HG02973 (cell line): Measurements from ENCODE around the gene SLC50A1.

Source experiments
- ATAC-seq: cut with Tn5 transposase; IDR thresholded peaks from one replicate; pipeline ENCODE4 v1.9.1; 2021; ENCODE audit warnings: moderate library complexity; ENCODE audit not compliant: unreplicated experiment

The SLC50A1 gene

DNA sequence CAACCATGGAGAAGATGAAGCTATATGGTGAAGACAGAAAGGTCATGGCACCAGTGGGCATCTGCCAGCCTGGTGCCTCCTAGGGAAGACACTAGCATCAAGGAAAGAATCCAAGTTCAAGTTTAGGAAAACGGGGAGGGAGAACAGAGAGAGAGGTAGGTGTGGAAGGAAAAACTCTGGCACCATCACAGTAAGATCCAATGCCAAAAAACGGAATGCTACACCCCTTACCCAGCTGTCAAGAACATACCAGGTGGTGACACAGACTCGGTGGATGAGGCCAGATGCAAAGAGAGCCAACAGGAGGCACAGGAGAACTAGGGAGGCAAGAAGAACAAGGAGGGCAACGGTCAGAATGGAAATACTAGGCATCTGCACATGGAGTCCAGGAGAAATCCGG lies 33.9 kb downstream of the SLC50A1 start:
- ATAC-seq, result no peak

DNA sequence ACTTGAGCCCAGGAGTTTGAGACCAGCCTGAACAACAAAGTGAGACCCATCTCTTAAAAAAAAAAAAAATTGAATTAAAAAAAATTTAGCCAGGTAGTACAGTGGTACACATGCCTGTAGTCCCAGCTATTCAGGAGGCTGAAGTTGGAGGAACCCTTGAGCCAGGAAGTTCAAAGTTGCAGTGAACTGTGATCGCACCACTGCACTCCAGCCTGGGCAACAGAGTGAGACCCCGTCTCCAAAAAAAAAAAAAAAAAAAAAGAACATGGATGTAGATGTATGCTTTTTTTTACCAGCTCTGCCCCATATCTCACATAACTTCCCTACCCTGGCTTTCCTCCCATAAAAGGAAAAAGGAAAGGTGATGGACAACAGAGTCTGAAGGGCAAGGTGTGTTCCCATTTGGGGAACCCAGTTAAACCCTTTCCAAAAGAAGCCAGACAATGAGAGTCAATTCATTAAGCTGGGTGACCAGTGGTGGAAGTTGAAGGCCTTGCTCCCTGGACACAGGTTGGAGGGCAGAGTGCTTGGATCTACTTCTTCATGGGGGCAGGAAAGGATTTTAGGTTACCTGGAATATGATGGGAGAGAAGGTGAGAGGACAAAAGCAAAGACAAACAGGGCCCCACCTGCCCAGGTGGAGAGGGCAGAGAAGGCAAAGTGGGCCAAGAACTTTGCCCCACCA lies 34.6 kb downstream of the SLC50A1 start:
- ATAC-seq, result no peak

DNA sequence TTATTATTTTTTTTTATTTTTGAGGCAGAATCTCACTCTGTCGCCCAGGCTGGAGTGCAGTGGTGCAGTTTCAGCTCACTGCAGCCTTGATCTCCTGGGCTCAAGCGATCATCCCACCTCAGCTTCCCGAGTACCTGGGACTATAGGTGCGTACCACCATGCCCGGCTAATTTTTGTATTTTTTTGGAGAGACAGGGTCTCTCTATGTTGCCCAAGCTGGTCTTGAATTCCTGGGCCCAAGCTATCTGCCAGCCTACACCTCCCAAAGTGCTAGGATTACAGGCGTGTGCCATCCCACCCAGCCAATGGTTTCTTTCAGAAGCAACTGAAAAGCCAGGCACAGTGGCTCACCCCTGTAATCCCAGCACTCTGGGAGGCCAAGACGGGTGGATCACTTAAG lies 35.2 kb downstream of the SLC50A1 start:
- no peak for ATAC-seq

DNA sequence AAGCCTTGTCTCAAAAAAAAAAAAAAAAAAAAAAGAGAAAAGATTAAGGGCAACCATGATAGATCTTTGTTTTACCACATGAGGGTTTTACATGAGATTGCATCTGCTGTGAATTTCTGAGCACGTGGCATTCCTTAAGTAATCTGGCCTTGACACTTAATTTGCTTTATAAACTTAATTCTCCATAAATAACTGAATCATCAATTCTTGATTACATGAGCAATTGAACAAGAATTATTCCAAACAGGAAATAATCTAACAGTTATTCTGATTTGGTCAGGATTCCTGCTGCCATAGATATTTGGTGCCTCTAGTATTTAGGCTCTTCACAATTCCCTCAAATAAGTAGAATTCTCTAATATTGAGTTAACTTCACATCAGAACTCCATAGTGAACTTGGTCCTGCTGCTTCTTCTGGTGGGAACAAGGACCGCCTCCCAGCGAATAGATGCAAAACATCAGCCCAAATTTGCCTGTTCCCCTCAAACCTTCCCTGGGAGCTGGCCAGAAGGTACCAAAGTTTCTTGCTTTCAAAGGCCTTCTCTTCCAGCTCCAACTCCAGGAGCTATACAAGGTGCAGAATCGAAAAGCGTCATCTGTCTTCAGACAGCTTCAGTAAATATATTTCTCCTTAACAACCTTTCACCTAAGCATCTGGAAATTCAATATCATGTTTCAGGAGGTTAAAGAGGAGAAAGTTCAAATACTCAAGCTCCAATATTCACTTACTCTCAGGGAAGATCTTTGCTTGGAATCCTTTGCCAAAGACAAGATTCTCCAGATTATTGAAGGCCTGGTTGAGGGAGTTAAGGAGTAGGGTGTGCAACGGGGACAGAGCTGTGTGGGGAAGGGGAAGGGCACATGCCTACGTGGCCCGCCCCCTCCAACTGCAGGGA lies 36.4 kb downstream of the SLC50A1 start:
- peak; percentile 9 for ATAC-seq

DNA sequence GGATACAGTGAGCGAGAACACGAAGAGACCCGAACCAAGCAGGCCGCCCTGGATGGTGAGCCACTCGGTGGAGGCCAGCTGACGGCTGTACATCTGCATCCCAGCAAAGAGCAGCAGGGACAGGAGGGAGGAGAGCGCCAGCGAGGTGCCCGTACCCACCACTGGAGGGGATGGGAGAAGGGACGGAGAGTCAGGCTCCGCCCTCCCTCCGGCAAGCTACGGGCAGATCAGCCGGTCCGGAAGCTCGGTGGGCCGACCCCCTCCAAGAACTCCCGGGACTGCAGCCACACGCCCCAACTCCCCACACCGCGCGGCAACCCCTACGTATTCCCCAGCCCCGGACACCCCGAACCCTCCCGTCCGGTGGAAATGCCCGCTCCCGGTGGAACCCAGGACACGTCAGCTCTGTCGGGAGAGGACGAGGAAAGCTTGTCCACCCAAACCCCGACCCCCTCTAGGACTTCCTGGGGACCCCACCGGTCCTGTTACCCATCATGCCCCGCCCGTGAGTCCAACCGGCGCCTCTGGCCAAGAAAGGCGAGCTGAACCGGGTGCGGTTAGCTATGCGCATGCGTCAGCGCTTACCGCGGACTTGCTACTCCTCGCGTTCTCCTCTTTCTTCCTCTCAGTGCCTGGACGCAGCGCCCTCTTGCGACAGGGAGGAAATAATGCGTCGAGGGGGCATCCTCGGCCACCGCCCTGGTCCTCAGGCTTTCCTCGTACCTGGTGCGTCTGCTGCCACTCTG lies 37.3 kb downstream of the SLC50A1 start, which contains the start of gene KRTCAP2:
KRTCAP2 (minus strand) TSS at position 573 of the 746 bp plus-strand sequence; CDS start at position 493, 80 bp downstream.
- ATAC-seq, result peak; percentile 63

DNA sequence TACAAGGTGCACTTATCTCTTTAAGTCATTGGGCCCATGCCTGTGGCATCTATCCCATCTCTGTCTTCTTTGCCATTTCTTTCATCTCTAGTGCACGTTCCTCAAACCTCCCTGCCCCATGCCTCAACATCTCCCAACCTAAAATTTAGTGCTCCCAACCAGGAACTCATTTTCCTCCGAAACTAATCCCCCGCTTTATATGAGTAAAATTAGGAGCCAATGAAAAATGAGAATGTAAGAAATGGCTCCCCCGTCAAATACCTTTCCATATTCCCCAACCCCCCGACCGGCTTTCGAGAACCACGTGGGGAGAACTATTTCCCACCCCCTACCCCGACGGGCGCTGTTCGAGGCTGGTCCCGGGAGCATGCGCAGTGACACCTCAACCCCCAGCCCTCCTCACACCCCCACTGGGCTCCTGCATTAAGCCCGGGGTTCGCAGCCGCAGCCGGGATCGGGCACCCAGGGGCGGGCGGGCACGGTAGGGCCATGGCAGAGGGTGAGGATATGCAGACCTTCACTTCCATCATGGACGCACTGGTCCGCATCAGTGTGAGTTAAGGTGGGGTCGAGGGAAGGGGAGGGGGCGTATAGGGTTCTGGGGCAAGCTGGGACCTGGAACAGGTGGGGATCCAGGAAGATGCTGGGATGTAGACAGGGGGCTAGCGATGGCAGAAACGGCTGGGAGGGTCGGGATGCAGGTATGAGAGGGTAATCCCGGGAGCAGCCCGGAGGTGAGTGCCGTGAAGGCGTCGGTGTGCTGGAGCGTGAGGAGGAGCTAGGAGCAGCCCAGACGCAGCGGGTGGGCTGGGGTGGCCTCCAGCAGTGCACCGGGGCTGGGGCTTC lies 38.0 kb downstream of the SLC50A1 start, which contains the start of gene TRIM46:
TRIM46 (plus strand) TSS at position 372 of the 846 bp plus-strand sequence; CDS start at position 490, 118 bp downstream.
- no peak for ATAC-seq

DNA sequence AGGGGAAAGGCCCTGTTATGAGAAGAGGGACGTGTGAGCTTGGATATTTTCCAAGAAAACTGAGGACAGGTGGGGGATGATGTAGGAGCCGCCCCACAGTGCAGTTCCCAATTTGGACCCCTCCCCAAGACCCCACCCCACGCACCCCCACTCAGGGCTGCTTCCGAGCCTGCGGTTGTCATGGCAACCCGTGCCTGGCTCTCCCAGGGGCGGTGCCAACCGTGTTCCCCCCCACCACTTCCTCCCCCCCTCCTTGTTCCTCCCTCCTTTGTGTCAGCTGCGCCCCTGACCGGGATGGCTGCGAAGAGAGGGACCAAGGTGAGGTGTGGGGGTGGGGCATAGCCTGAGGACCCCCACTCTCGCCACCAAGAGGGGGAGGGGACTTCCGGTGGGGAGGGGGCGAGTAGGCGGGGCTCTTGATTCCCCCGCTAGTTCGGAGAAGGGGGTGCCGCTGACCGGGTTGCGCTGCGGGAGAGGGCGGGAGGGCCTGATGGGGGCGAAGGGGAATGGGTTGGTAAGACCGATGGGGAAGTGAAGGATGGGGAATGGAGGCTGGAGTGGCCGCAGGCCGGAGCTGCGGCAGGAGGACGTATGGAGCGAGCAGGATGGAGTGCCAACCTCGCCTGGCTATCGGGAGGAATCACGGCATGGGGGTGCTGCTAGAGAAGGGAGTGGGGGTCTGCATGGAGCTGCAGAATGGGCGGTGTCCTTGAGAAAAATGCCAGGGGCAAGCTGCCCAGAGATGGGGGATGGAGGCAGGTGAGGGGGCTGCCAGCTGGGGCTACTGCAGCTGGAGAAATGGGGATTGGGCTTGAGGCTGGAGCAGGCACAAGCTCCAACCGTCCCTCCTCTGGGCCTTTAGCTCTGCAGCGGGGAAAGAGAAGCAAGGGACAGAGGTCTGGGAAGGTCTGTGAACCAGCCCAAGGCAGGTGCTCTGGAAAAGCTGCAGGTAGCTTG lies 39.0 kb downstream of the SLC50A1 start:
- no peak for ATAC-seq

DNA sequence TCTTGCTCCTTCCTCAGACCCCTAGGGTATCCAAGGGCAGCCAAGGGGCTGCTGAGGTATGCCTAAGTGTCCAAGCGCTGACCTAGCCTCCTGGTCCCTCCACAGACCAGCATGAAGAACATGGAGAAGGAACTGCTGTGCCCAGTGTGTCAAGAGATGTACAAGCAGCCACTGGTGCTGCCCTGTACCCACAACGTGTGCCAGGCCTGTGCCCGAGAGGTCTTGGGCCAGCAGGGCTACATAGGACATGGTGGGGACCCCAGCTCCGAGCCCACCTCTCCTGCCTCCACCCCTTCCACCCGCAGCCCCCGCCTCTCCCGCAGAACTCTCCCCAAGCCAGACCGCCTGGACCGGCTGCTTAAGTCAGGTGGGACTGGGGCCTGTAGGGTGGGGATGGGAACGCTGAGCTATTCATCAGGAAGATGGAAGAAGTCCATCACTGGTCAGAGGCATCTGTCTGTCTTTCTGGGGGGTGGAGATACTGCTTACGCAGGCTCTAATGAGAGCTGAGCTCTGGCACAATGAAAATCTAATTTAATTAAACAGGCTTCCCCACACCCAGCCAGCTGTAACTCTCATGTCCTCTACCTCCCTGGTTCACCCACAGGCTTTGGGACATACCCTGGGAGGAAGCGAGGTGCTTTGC lies 39.8 kb downstream of the SLC50A1 start:
- no peak for ATAC-seq

DNA sequence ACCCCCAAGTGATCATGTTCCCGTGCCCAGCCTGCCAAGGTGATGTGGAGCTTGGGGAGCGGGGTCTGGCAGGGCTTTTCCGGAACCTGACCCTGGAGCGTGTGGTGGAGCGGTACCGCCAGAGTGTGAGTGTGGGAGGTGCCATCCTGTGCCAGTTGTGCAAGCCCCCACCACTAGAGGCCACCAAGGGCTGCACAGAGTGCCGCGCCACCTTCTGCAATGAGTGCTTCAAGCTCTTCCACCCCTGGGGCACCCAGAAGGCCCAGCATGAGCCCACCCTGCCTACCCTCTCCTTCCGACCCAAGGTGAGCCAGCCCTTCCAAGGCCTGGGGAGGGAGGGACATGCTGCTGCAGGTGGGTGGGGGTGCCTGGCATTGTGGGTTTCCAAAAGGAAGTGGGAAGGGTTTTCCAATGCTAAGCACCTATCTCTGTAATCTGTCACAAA lies 40.3 kb downstream of the SLC50A1 start:
- no peak for ATAC-seq

DNA sequence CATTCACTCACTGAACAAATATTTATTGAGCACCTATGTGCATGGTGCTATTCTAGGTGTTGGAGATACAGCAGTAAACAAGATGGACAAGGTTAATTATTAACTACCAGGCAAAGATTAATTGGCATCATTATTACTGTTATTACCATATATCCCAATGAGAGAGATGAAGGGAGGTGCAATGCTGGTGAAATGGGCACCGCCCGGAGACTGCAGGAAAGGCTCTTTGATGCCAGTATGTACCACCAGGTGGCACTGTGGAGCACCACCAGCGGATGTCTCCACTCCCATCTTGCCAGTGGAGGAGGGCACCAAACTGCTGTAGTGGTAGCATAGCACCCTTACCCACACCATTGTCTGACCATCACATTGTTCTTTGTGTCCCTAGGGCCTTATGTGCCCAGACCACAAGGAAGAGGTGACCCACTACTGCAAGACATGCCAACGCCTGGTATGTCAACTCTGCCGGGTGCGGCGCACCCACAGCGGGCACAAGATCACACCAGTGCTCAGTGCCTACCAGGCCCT lies 41.0 kb downstream of the SLC50A1 start:
- no peak for ATAC-seq

DNA sequence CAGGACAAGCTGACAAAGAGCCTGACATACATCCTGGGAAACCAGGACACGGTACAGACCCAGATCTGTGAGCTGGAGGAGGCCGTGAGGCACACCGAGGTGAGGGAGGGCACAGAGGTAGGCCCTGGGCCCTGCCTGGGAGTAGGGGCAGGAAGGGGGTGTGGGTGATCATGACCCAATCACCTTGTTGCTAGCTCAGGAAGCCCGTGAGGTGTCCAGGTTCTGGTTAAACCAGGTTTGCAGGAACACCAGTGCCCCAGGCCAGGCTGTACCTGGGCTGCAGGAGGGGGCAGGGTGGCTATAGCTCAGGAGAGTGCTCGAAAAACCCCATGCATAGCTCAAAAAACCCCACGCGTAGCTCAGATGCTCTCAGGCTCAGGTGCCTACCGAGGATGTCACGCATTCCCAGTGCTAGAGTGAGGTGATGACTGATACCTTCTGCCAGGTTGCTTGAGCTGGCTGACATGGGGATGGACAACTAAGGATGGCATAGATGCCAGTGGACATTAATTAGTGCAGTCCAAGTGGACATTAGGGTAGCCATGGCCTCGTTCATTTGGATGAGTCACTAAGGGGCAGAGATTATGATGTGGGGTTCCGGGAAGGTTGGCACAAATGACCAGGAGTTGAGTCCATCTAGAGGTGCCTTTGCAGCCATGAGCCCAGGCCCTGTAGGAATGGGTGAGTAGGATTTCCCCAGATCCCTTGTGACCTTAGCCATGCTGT lies 41.7 kb downstream of the SLC50A1 start:
- ATAC-seq, result no peak

DNA sequence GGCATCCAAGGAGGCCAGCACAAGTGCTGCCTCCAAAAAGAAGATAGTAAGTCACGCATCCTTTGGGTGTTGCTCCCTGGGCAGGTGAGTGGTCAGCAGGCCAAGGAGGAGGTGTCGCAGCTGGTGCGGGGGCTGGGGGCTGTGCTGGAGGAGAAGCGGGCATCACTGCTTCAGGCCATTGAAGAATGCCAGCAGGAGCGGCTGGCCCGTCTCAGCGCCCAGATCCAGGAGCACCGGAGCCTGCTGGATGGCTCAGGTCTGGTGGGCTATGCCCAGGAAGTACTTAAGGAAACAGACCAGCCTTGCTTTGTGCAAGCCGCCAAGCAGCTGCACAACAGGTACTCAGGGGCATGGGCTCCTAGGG lies 42.2 kb downstream of the SLC50A1 start:
- no peak for ATAC-seq

DNA sequence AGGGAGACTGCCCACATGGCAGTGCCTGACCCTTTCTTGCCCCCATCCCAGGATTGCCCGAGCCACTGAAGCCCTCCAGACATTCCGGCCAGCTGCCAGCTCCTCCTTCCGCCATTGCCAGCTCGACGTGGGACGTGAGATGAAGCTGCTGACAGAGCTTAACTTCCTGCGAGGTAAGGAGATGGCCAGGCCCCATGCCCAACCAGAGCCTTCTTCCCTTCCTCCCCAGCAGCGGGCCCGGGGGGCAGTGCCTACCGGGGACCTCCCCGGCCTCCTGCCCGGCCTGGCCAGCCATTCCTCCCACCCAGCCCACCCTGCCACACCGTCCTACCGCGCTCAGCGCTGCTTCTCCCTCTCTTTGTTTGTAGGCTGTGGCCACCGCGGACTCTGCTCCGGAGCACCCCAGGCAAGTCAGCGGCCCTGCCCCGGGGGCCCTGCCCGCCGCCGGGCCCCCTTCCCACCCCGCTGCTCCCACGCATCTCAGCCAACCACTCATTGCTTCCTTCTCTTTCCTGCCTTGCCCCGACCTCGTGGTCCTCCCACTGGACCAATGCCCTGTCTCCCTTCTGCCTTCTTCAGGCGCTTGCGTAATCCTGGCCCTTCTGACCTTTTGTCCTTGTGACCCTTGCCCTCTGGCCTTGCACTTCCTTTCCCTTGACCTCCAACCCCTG lies 42.9 kb downstream of the SLC50A1 start:
- no peak for ATAC-seq

DNA sequence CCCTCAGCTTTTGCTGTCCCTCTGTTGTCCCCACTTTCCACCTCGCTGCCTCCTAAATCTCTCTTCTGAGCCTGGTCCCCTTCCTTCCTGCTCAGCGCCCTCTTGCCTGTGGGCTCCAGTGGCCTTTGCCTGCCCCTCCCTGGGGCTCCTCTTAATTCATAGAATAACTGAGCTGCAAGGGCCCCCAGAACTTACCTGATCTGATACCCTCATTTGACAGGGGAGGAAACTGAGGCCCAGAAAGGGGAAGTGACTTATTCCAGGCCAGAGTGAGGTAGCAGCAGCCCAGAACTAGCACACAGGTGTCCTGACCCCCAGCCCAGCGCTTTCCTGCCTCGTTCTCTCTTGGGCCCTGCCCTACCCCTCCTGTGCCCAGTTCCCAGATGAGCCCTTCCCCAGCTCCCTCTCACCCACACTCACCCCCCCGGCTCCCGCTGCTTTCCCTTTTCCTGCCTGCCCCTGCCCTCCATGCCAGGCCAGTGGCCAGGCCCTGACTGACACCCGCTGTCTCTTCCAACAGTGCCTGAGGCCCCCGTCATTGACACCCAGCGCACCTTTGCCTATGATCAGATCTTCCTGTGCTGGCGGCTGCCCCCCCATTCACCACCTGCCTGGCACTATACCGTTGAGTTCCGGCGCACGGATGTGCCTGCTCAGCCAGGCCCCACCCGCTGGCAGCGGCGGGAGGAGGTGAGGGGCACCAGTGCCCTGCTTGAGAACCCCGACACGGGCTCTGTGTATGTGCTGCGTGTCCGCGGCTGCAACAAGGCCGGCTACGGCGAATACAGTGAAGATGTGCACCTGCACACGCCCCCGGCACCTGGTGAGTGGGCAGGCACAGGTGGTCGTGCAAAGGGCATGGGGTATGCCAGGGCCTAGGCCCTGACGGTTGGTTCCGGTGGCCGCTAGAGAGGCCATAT lies 43.7 kb downstream of the SLC50A1 start:
- no peak for ATAC-seq

DNA sequence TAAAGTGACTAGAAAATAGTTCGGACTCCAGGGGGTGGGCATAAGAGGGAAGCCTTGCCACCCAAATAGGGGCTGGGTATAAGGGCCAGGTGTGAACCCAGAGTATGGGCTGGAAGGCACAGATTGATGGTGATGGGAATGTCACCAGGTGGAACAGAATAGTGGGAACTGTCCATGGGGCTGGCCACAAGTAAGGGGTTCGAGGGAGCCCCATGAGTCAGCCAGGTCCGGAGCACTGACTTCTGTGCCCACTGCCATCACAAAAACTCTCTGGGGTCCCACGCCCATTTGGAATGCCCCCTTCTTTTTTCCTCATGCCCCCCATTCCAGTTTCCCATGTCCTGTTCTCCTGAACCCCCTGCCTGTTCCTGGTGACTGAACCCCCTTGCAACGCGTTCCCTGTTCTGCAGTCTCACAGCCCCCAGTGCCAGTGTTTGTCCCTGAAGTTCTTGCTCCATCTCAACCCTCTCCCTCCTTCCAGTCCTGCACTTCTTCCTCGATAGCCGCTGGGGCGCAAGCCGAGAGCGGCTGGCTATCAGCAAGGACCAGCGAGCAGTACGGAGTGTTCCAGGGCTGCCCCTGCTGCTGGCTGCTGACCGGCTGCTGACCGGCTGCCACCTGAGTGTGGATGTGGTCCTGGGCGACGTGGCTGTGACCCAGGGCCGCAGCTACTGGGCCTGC lies 45.9 kb downstream of the SLC50A1 start:
- ATAC-seq, result no peak
